Measurements from ENCODE around the gene FKBP15.

Gene FKBP15

DNA sequence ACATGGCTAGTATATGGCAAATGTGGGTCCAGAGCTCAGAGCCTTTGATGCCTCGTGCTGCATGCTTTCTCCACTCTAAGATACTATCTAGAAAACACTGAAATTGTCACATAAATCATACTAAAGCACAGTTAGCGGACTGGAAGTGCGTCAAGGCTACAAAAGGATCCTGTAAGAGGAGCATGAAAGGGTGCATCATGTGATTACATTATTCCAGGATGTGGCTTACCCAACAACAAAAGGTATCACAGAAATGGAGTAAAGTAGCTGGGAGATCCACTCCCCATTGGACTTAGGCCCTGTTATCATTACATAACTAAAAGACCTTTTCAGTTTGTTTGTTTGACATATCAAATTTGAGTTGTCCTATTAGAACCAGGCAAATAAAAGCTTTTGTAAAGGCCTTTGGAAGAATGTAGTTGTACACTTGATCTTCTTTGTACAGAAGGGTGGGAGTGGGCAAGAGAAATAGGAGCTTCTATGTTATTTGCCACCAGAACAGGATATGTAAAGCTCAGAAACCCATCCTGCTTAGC is 7.1 kb upstream of the FKBP15 start:
- DNase-seq (ENCODE audit: low read depth): no peak

GRCh38 chr9:113227436-113227835 is 6.4 kb upstream of the FKBP15 start:
- no peak for DNase-seq (ENCODE audit: low read depth)

- no peak for DNase-seq (ENCODE audit: low read depth)
Measured at GRCh38 chr9:113223963-113224362, 2.9 kb upstream of the FKBP15 start.

- DNase-seq (ENCODE audit: low read depth): no peak
Measured at GRCh38 chr9:113222482-113222841, 1.4 kb upstream of the FKBP15 start.

DNA sequence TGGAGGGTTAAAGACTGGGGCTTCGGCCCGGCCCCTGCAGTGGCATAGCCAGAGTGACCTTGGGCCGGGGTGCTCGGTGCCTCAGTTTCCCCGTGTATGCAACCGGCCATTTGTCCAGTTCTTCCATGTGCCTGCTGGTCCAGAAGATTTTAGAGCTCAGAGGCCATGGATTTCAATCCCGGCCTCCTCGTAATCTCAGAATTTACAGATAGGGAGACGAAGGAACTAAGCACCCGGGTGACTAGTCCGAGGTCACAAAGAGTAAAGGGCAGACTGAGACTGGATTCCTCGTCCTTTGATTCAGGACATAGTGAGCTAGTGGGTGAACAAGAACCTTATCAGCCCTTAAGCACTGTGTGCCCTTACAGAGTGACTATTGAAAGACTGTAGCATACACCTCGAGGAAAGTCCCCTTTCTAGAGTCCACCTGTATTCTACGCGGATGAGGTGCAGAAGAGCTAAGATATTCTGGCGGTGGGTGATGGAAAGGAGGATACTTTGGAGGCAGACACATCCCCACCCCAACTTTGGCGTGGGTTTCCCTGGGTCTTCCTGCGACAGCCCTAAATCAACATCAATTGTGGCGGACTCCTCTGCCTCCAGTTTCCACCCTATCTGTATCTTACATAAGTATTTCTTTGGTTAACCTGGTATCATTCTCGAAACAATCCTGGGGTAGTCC is 864 bp upstream of the FKBP15 start:
- DNase-seq (ENCODE audit: low read depth): no peak

- DNase-seq (ENCODE audit: low read depth): no peak
Measured at GRCh38 chr9:113220467-113221002, 542 bp downstream of the FKBP15 start.

GRCh38 chr9:113219969-113220368 is 1.1 kb downstream of the FKBP15 start:
- DNase-seq (ENCODE audit: low read depth): no peak

DNA sequence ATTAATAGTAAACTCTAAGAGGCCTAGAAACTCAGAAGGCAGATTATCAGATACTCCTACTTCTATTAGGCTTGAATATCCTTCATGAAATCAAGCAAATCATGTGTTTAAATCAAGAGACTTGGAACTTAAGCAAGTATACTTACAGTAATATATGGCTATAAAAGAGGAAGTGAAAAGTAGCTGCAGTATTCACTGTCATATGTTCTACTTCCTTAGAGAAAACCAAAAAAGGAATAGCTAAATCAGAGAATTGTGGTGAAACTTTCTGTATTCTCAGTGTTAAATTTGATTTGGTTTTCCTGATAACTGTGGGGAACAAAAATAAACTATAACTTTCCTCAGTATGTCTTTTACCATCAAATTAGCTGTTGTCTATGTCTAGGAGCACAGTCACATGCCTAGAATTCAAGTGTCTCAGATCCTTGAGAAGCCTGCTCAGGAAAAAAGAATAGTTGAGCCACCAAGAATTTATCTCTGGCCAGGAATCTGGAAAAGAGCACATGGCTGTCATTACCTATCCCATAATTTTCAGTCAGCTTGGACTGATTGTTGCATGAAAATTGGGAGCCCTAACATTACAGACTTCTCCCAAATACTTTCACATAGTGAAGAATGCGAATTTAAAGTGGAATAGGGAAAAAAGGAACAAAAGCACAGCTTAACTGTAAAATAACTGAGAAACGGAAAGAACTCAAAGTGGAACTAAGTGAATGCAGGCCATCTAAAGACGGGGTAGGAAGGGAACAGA is 1.7 kb downstream of the FKBP15 start:
- no peak for DNase-seq (ENCODE audit: low read depth)

DNA sequence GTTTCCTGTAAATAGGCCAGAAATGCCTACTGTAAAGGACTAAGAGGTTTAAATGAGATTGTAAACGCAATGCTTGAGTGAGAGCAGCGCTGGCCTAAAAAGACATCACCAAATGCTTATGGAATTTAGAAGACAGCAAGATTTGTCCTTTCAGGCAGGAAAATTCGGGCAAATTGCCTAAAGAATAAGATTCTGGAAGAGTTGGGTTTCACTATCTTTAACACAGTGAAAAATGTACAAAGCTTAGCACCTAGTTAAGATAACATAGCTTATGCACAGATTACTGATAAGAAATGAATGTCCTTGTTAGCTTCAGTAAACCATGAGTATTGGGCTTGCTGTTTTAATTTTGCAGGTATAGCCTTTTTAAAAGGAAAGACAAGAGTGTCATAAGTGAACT is 4.7 kb downstream of the FKBP15 start:
- no peak for DNase-seq (ENCODE audit: low read depth)

DNA sequence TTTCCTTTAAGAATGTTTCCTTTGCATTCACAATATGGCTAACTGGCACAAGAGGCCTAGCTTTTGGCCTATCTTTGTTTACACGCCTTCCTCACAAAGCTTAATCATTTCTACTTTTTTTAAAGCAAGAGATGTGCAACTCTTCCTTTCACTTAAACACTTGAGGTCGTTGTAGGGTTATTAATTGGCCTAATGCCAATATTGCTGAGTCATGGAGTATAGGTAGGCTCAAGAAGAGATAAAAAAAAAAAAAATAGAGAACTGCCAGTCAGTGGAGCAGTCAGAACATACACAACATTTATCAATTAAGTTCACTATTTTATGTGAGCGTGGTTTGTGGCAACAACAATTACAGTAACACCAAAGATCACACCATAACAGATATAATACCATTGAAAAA is 5.9 kb downstream of the FKBP15 start:
- no peak for DNase-seq (ENCODE audit: low read depth)

- DNase-seq (ENCODE audit: low read depth): no peak
Measured at GRCh38 chr9:113210815-113211214, 10.3 kb downstream of the FKBP15 start.

DNA sequence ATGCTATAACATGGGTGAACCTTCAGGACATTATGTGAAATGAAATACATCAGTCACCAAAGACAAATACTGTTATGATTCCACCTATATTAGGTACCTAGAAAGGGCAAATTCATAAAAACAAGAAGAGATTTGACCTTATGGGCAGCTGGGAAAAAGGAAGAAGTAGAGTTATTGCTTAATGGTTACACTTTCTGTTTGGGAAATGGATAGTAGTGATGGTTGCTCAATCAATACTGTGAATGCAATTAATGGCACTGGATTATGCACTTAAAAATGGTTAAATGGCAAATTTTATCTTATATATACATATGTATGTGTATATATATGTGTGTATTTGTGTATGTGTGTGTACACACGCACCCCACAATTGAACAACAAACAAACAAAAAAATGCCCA is 15.2 kb downstream of the FKBP15 start:
- no peak for DNase-seq (ENCODE audit: low read depth)

DNA sequence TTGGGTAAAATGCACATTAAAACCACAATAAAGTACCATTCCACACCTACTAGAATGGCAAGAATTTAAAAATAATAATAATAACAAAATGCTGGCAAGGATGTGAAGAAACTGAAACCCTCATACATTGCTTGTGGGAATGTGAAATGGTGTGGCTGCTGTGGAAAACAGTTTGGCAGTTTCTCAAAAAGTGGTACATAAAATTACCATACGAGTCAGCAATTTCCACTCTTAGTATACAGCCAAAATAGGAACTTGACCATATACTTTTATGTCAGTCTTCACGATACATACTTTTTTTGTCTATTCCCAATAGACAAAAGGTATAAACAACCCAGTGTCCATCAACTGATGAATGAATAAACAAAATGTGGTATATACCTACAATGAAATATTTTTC is 15.6 kb downstream of the FKBP15 start:
- DNase-seq (ENCODE audit: low read depth): no peak

DNA sequence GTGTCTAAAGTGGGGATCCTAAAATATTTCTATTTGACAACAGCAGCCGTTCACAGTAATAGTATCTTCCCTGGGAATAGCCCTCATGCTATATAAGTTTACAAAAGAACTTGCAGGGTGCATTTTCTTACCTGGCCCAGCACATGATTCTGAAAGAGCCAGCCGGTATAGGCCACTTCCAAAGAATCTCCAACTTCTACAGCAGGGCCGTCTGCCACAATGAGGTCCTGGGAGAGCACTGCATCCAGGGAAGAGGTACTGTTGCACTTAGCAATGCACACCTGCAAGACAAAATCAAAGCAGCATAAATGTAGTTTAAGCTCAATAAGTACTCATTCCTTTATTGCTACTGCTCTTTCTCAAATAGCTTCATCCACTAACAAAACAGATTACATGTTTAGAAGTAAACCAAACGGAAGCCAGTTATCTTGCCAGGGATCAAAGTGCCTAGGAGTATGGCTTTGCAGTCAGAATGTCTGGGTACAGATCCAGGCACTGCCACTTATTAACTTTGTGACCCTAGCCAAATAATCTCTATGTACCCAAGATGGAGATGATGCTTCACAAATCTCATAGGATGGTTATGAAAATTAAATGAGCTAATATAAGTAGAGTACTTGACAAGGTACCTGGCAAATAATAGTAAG is 21.3 kb downstream of the FKBP15 start:
- no peak for DNase-seq (ENCODE audit: low read depth)

DNA sequence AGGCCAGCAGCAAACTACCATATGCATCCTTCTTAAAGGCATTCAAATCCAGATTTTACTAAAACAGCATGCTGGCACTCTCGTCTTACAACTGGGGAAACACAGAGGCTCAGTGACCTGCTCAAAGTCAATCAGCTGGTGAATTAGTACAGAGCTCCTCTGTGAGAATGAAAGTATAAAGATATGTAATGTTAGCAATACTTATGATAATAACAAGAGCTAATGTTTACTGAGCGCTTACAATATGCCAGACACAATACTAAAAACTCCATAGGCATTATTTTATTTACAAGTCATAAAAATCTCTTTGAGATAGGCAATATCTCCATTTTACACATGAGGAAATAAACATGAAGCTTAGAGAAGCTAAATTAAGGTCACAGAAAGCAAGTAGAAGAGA is 28.6 kb downstream of the FKBP15 start:
- no peak for DNase-seq (ENCODE audit: low read depth)

- no peak for DNase-seq (ENCODE audit: low read depth)
Measured at GRCh38 chr9:113187929-113188595, 33.0 kb downstream of the FKBP15 start.

DNA sequence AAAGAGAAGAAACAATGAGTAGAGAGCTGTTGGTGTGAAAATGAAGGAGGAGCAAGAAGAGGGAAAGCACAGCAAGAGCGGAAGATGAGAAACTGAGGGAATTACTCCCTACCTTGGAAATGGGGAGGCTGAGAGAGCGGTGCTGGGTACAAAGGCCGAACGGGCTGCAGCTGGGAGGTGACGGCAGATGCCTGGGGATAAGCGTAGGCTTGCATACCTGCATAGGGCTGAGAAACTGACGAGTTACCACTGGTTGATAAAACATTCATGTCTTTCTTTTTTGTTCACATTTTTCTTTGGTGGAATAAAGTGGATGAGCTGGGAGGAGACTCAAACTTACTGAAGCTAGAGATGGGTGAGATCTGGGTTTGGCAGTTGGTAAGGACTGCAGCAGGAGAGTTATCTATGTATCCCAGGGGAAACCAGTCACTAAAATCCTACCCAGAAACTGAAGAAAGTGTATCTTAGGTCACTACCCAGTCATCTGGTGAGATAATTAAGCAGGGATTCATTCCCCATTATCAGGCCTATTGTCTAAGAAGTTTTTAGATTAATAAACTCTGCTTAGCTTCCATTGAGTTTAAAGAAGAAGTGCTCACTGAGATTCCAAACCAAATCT is 34.8 kb downstream of the FKBP15 start:
- no peak for DNase-seq (ENCODE audit: low read depth)

- DNase-seq (ENCODE audit: low read depth): no peak
Measured at GRCh38 chr9:113185271-113185670, 35.8 kb downstream of the FKBP15 start.

- DNase-seq (ENCODE audit: low read depth): no peak
Measured at GRCh38 chr9:113184539-113184938, 36.5 kb downstream of the FKBP15 start.

DNA sequence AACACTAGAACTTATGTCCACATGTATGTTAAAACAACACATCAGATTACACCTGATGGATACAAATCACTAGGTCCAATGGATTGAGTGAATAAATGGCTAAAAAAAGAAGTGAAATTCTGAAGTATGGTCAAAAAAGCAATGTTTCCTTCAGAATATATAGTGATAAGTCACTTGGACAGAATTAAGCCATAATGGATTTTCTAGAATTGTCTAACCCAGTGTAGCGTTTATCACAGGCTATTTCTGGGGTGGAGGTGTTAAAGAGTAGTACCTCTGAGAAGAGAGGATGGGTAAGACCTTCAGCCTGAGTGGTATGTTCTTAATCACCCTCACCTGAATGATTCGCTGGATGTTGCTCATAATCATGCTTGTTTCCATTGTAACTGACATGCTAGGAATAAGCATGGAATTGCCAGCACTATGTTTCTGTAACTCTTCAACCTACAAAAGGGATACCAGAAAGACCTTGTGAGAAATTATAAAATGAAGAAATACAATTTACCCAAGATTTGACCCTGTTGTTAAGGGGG is 37.1 kb downstream of the FKBP15 start:
- no peak for DNase-seq (ENCODE audit: low read depth)

DNA sequence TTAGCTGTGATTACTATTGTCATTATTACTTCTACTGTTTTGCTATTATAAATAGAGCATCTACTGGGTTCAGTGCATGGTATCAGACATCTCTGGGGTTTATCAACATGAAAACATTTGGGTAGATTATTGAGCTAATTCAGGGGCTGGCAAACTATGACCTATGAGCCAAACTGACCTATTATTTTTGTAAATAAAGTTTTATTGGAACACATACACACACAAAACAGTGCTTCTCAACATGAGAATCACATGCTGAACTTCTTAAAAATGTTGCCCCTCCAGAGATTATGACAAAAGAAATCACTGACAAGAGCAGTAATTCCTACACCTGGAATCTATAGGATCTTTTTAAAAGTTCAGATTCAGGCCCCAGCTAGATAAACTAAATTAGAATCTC is 39.9 kb downstream of the FKBP15 start:
- no peak for DNase-seq (ENCODE audit: low read depth)

- DNase-seq (ENCODE audit: low read depth): no peak
Measured at GRCh38 chr9:113179839-113180238, 41.2 kb downstream of the FKBP15 start.
